PC-9 (cell line): ENCODE data around the gene EGLN1. TPM values are rescaled to one million over a fixed set of nuclear protein-coding genes. Genes with fewer than 3 reads are reported as not detected.

ENCODE experiments used
- BruUV-seq: library from RNA; stranded (reverse); fragments of 400-500 nt; replicated peaks from 2 replicates; lab custom pipeline; 2021; lab: Mats Ljungman, UMichigan
- CTCF ChIA-PET: fragments of 300-600 bp; sonication (Branson Sonifier 250); formaldehyde crosslinking; loops from one replicate; lab custom pipeline; 2022; ENCODE audit warnings: antibody characterized with exemption; lab: Charles Lee
- POLR2A ChIA-PET: fragments of 300-600 bp; sonication (Branson Sonifier 250); formaldehyde crosslinking; loops from one replicate; lab custom pipeline; 2022; ENCODE audit warnings: antibody characterized with exemption; ENCODE audit not compliant: unreplicated experiment; lab: Charles Lee
- DNase-seq, 2 experiments: peaks; one replicate each; pipeline versions ENCODE4 v3.0.0 to v3.0.0-alpha.2; 2015 to 2022; ENCODE audit warnings: mixed read lengths in 1 of 2
- H2AFZ ChIP-seq: fragments of 200-600 bp; sonication (generic); 2 replicates; pipeline ENCODE4 v1.8.1; 2017; ENCODE audit warnings: antibody characterized with exemption
- H3F3A ChIP-seq: fragments of 200-600 bp; sonication (generic); 2 replicates; pipeline ENCODE4 v1.8.1; 2017; ENCODE audit warnings: antibody characterized with exemption, mild to moderate bottlenecking, low read depth; ENCODE audit not compliant: insufficient read depth
- H3K27ac ChIP-seq: fragments of 200-600 bp; sonication (generic); 2 replicates; pipeline ENCODE4 v1.6.1; 2016; ENCODE audit warnings: mixed run types
- H3K27me3 ChIP-seq: fragments of 200-600 bp; sonication (generic); 2 replicates; pipeline ENCODE4 v1.6.1; 2016; ENCODE audit warnings: low read depth, mixed run types; ENCODE audit not compliant: insufficient read depth
- H3K36me3 ChIP-seq: fragments of 200-600 bp; sonication (generic); 2 replicates; pipeline ENCODE4 v1.6.1; 2016; ENCODE audit warnings: low read depth, mixed run types
- H3K4me1 ChIP-seq: fragments of 200-600 bp; sonication (generic); replicated peaks from 2 replicates; pipeline ENCODE4 v1.6.1; 2016; ENCODE audit warnings: mixed run types; ENCODE audit not compliant: insufficient read depth
- H3K4me2 ChIP-seq: fragments of 200-600 bp; sonication (generic); 2 replicates; pipeline ENCODE4 v1.6.1; 2017; ENCODE audit warnings: mixed run types
- H3K4me3 ChIP-seq: fragments of 200-600 bp; sonication (generic); 2 replicates; pipeline ENCODE4 v1.6.1; 2016; ENCODE audit warnings: mixed run types
- H3K79me2 ChIP-seq: fragments of 200-600 bp; sonication (generic); 2 replicates; pipeline ENCODE4 v1.6.1; 2017; ENCODE audit warnings: low read depth, mixed run types
- H3K9me2 ChIP-seq: fragments of 200-600 bp; sonication (generic); 2 replicates; pipeline ENCODE4 v1.8.1; 2017; ENCODE audit warnings: mild to moderate bottlenecking; ENCODE audit not compliant: insufficient read depth
- H3K9me3 ChIP-seq: fragments of 200-600 bp; sonication (generic); 2 replicates; pipeline ENCODE4 v1.8.1; 2016; ENCODE audit warnings: low read depth; ENCODE audit not compliant: insufficient read depth
- H4K20me1 ChIP-seq: fragments of 200-600 bp; sonication (generic); 2 replicates; pipeline ENCODE4 v1.8.1; 2017; ENCODE audit not compliant: insufficient read depth
- CTCF ChIP-seq: fragments of 200-600 bp; sonication (generic); conservative IDR thresholded peaks from 2 replicates; pipeline ENCODE4 v1.6.1; 2017; ENCODE audit warnings: mixed run types, antibody characterized with exemption, mild to moderate bottlenecking, moderate library complexity
- EZH2 ChIP-seq: fragments of 200-600 bp; sonication (generic); IDR thresholded peaks from 2 replicates; pipeline ENCODE4 v1.8.0; 2017; ENCODE audit warnings: antibody characterized with exemption, low read depth
- intact Hi-C: fragments of 100-400 bp; cut with micrococcal nuclease; formaldehyde crosslinking; loops from one replicate; pipeline ENCODE4 v1.10.0; 2022; ENCODE audit not compliant: unreplicated experiment
- total RNA-seq: library from RNA; stranded (reverse); gene quantifications from 2 replicates; pipeline ENCODE4 v1.2.3, GENCODE V29; 2021

EGLN1 gene
- total RNA-seq, 1 experiment from 2014 or later = 18.8 TPM

GRCh38 chr1:231329483-231329882 is 92.6 kb downstream of the EGLN1 start:
- Histone ChIP-seq H3K36me3 (peaks cover 19% of the 10 kb centered on the region), H3F3A (no peaks in the 10 kb centered on the region), H3K27ac (no peak overlapping the region), H3K4me3 (no peak overlapping the region), H2AFZ (no peak overlapping the region), H3K9me2 (no peaks in the 10 kb centered on the region), H3K79me2 (peaks cover 25% of the 10 kb centered on the region), H3K9me3 (no peaks in the 10 kb centered on the region), H3K27me3 (no peaks in the 10 kb centered on the region), H4K20me1 (peaks cover 19% of the 10 kb centered on the region), H3K4me2 (no peak overlapping the region), H3K4me1 (peaks cover 21% of the 10 kb centered on the region)
- BruUV-seq = no TSS peak
- POLR2A ChIA-PET = no interaction called here
- CTCF ChIA-PET = no interaction called here
- intact Hi-C loops = no loop called here
- DNase-seq = no peak
- no peak for TF ChIP-seq CTCF
- no peak for TF ChIP-seq EZH2

GRCh38 chr1:231327617-231328016 is 94.5 kb downstream of the EGLN1 start:
- Histone ChIP-seq H3K36me3 (peaks cover 2% of the 10 kb centered on the region; the same call in 1 of the 2 replicates), H3K27me3 (no peaks in the 10 kb centered on the region), H3K4me3 (no peak overlapping the region), H4K20me1 (peaks cover under 1% of the 10 kb centered on the region; the same call in 1 of the 2 replicates), H3K27ac (no peak overlapping the region), H3F3A (no peaks in the 10 kb centered on the region), H3K4me2 (no peak overlapping the region), H3K9me2 (no peaks in the 10 kb centered on the region), H3K4me1 (peaks cover 3% of the 10 kb centered on the region), H3K9me3 (no peaks in the 10 kb centered on the region), H3K79me2 (peaks cover 6% of the 10 kb centered on the region), H2AFZ (no peak overlapping the region)
- ChIA-PET CTCF (no interaction called here), POLR2A (no interaction called here)
- no peak for TF ChIP-seq CTCF
- TF ChIP-seq EZH2 = no peak
- no TSS peak for BruUV-seq
- no peak for DNase-seq
- intact Hi-C loops = no loop called here

GRCh38 chr1:231326248-231326647 is 95.8 kb downstream of the EGLN1 start:
- intact Hi-C loops = no loop called here
- BruUV-seq = no TSS peak
- Histone ChIP-seq H3K27me3 (no peaks in the 10 kb centered on the region), H3K9me3 (no peaks in the 10 kb centered on the region), H4K20me1 (no peaks in the 10 kb centered on the region; the same call in 1 of the 2 replicates), H3K27ac (no peak overlapping the region), H3K4me2 (no peak overlapping the region), H3K4me1 (no peaks in the 10 kb centered on the region), H3K79me2 (no peaks in the 10 kb centered on the region), H3K4me3 (no peak overlapping the region), H3F3A (no peaks in the 10 kb centered on the region), H2AFZ (no peak overlapping the region), H3K36me3 (no peaks in the 10 kb centered on the region), H3K9me2 (no peaks in the 10 kb centered on the region)
- TF ChIP-seq EZH2 = no peak
- TF ChIP-seq CTCF = no peak
- CTCF ChIA-PET = no interaction called here
- no peak for DNase-seq
- POLR2A ChIA-PET = no interaction called here
